OCI-LY1 (cell line): ENCODE results near the gene KBTBD7.

Experiments used
- H2AFZ ChIP-seq: fragments of 200-600 bp; sonication (generic), shearing (Covaris generic); 2 replicates; pipeline ENCODE4 v1.6.0; 2014; ENCODE audit warnings: antibody characterized with exemption, mild to moderate bottlenecking, low read length
- H3F3A ChIP-seq: fragments of 200-600 bp; sonication (generic), shearing (Covaris generic); 2 replicates; pipeline ENCODE4 v1.6.0; 2014; ENCODE audit warnings: mild to moderate bottlenecking, antibody characterized with exemption, low read length, moderate library complexity; ENCODE audit not compliant: insufficient read depth
- H3K27ac ChIP-seq: fragments of 200-600 bp; sonication (generic); 2 replicates; pipeline ENCODE4 v1.5.1; 2014; ENCODE audit warnings: low read length, mixed run types, mild to moderate bottlenecking, low read depth; ENCODE audit not compliant: poor library complexity, severe bottlenecking
- H3K27me3 ChIP-seq: fragments of 200-600 bp; sonication (generic); 2 replicates; pipeline ENCODE4 v1.6.0; 2014; ENCODE audit warnings: antibody characterized with exemption, mild to moderate bottlenecking, low read length, moderate library complexity; ENCODE audit not compliant: insufficient read depth
- H3K36me3 ChIP-seq: fragments of 200-600 bp; sonication (generic); 2 replicates; pipeline ENCODE4 v1.6.1; 2014; ENCODE audit warnings: mild to moderate bottlenecking, antibody characterized with exemption, low read length, moderate library complexity, mixed read lengths; ENCODE audit not compliant: insufficient read depth
- H3K4me1 ChIP-seq: fragments of 200-600 bp; sonication (generic); 2 replicates; pipeline ENCODE4 v1.5.1; 2014; ENCODE audit warnings: mild to moderate bottlenecking, low read length, moderate library complexity; ENCODE audit not compliant: insufficient read depth, severe bottlenecking
- H3K4me2 ChIP-seq: fragments of 200-600 bp; sonication (generic), shearing (Covaris generic); 2 replicates; pipeline ENCODE4 v1.6.1; 2014; ENCODE audit warnings: low read length
- H3K4me3 ChIP-seq: fragments of 200-600 bp; sonication (generic); 2 replicates; pipeline ENCODE4 v1.5.1; 2014; ENCODE audit warnings: low read length, low read depth, mild to moderate bottlenecking, mixed read lengths; ENCODE audit not compliant: poor library complexity, severe bottlenecking
- H3K79me2 ChIP-seq: fragments of 200-600 bp; shearing (Covaris generic); 2 replicates; pipeline ENCODE4 v1.6.1; 2016; ENCODE audit warnings: mixed run types, low read length, mixed read lengths; ENCODE audit not compliant: insufficient read depth
- H3K9ac ChIP-seq: fragments of 200-600 bp; sonication (generic), shearing (Covaris generic); 2 replicates; pipeline ENCODE4 v1.6.1; 2014; ENCODE audit warnings: mild to moderate bottlenecking, low read length, mixed read lengths
- H3K9me2 ChIP-seq: fragments of 200-600 bp; sonication (generic), shearing (Covaris generic); 2 replicates; pipeline ENCODE4 v1.6.1; 2014; ENCODE audit warnings: low read depth, mild to moderate bottlenecking, low read length, mixed read lengths
- H3K9me3 ChIP-seq: fragments of 200-600 bp; shearing (Covaris generic); 2 replicates; pipeline ENCODE4 v1.6.1; 2014; ENCODE audit warnings: low read length, mixed read lengths
- H4K20me1 ChIP-seq: fragments of 200-600 bp; sonication (generic), shearing (Covaris generic); 2 replicates; pipeline ENCODE4 v1.6.0; 2016; ENCODE audit warnings: mild to moderate bottlenecking, low read length; ENCODE audit not compliant: insufficient read depth
- CTCF ChIP-seq: fragments of 200-600 bp; sonication (generic), shearing (Covaris generic); IDR thresholded peaks from 2 replicates; pipeline ENCODE4 v1.5.1; 2017; ENCODE audit warnings: mild to moderate bottlenecking, antibody characterized with exemption, low read length, moderate library complexity, mixed read lengths
- EZH2 ChIP-seq: fragments of 200-600 bp; sonication (generic), shearing (Covaris generic); IDR thresholded peaks from 2 replicates; pipeline ENCODE4 v1.8.0; 2017; ENCODE audit warnings: borderline replicate concordance, mixed run types, mild to moderate bottlenecking, antibody characterized with exemption, low read length, moderate library complexity, mixed read lengths

The KBTBD7 gene

GRCh38 chr13:41193469-41193868 lies 900 bp downstream of the KBTBD7 start:
- Histone ChIP-seq H3K27me3 (no peaks in the 10 kb centered on the region), H3F3A (no peaks in the 10 kb centered on the region), H3K9ac (no peak overlapping the region), H3K4me3 (peak overlapping the region; percentile 73), H3K9me2 (no peaks in the 10 kb centered on the region), H3K36me3 (peaks cover 26% of the 10 kb centered on the region), H3K4me1 (peaks cover 14% of the 10 kb centered on the region), H3K4me2 (peak overlapping the region; percentile 74; the same call in 1 of the 2 replicates), H3K27ac (no peak overlapping the region), H4K20me1 (no peaks in the 10 kb centered on the region), H3K9me3 (peaks cover 9% of the 10 kb centered on the region; the same call in 1 of the 2 replicates), H2AFZ (no peak overlapping the region), H3K79me2 (no peaks in the 10 kb centered on the region)
- TF ChIP-seq CTCF (no peak), EZH2 (no peak)

- H3K36me3 ChIP-seq = peaks cover 26% of the 10 kb centered on the region
- H3K79me2 ChIP-seq = no peaks in the 10 kb centered on the region
- no peak overlapping the region for H3K4me2 ChIP-seq
- no peak overlapping the region for H3K4me3 ChIP-seq
- H3K27me3 ChIP-seq = no peaks in the 10 kb centered on the region
- H3K27ac ChIP-seq = no peak overlapping the region
- H3K9ac ChIP-seq = no peak overlapping the region
- peaks cover under 1% of the 10 kb centered on the region for H3K4me1 ChIP-seq
- no peaks in the 10 kb centered on the region for H4K20me1 ChIP-seq
- no peaks in the 10 kb centered on the region for H3K9me2 ChIP-seq
- no peak overlapping the region for H2AFZ ChIP-seq
- TF ChIP-seq CTCF = no peak
- no peak for TF ChIP-seq EZH2
- peaks cover 9% of the 10 kb centered on the region; the same call in 1 of the 2 replicates for H3K9me3 ChIP-seq
- H3F3A ChIP-seq = no peaks in the 10 kb centered on the region
Measured at GRCh38 chr13:41188584-41188983, 5.8 kb downstream of the KBTBD7 start.

GRCh38 chr13:41186481-41186880 lies 7.9 kb downstream of the KBTBD7 start:
- no peaks in the 10 kb centered on the region for H3K27me3 ChIP-seq
- no peaks in the 10 kb centered on the region for H4K20me1 ChIP-seq
- H3K9ac ChIP-seq = no peak overlapping the region
- H3K79me2 ChIP-seq = no peaks in the 10 kb centered on the region
- no peaks in the 10 kb centered on the region for H3K4me1 ChIP-seq
- no peak overlapping the region for H2AFZ ChIP-seq
- H3K9me3 ChIP-seq = 0 out of 2 replicates have a peak, but pooled peaks cover 3% of the 10 kb centered on the region
- no peaks in the 10 kb centered on the region for H3K9me2 ChIP-seq
- H3K4me2 ChIP-seq = no peak overlapping the region
- H3K27ac ChIP-seq = no peak overlapping the region
- peaks cover 13% of the 10 kb centered on the region; the same call in 1 of the 2 replicates for H3K36me3 ChIP-seq
- no peak for TF ChIP-seq EZH2
- TF ChIP-seq CTCF = no peak
- H3F3A ChIP-seq = no peaks in the 10 kb centered on the region
- H3K4me3 ChIP-seq = no peak overlapping the region
